ENCODE data around the gene JMJD1C.
"Not testable (repeated sequence)": the region's sequence is repeated elsewhere in the genome, so short reads cannot be mapped to it uniquely, and the experiment has no call there.

The JMJD1C gene

GRCh38 chr10:63153868-63154545 lies 311.8 kb downstream of the JMJD1C start:
- in situ Hi-C loops (cut with MboI; ENCODE audit: low sequenced_read_pairs): not testable (repeated sequence)

- in situ Hi-C loops (cut with MboI; ENCODE audit: low sequenced_read_pairs): no loop called here
These were observed 315.0 kb downstream of the JMJD1C start for GRCh38 chr10:63150745-63151144.

GRCh38 chr10:63146503-63146902 lies 319.3 kb downstream of the JMJD1C start:
- in situ Hi-C loops (cut with MboI; ENCODE audit: low sequenced_read_pairs): no loop called here

- in situ Hi-C loops (cut with MboI; ENCODE audit: low sequenced_read_pairs): no loop called here
These were observed 320.0 kb downstream of the JMJD1C start for GRCh38 chr10:63145782-63146181.

- in situ Hi-C loops (cut with MboI; ENCODE audit: low sequenced_read_pairs): no loop called here
These were observed 321.8 kb downstream of the JMJD1C start for GRCh38 chr10:63143987-63144386.

- in situ Hi-C loops (cut with MboI; ENCODE audit: low sequenced_read_pairs): no loop called here
These were observed 323.6 kb downstream of the JMJD1C start for GRCh38 chr10:63142136-63142535.

GRCh38 chr10:63140077-63140476 lies 325.7 kb downstream of the JMJD1C start:
- in situ Hi-C loops (cut with MboI; ENCODE audit: low sequenced_read_pairs): no loop called here

GRCh38 chr10:63137306-63137705 lies 328.5 kb downstream of the JMJD1C start:
- in situ Hi-C loops (cut with MboI; ENCODE audit: low sequenced_read_pairs): no loop called here

GRCh38 chr10:63133821-63134557 lies 331.8 kb downstream of the JMJD1C start:
- in situ Hi-C loops (cut with MboI; ENCODE audit: low sequenced_read_pairs): no loop called here

- in situ Hi-C loops (cut with MboI; ENCODE audit: low sequenced_read_pairs): no loop called here
These were observed 332.5 kb downstream of the JMJD1C start, which contains the start of gene NRBF2 for GRCh38 chr10:63133056-63133820. NRBF2 (plus strand) TSS chr10:63133328; CDS start chr10:63133471, 143 bp downstream.

GRCh38 chr10:63132651-63133055 lies 333.1 kb downstream of the JMJD1C start:
- in situ Hi-C loops (cut with MboI; ENCODE audit: low sequenced_read_pairs): no loop called here

GRCh38 chr10:63129888-63130287 lies 335.9 kb downstream of the JMJD1C start:
- in situ Hi-C loops (cut with MboI; ENCODE audit: low sequenced_read_pairs): no loop called here

- in situ Hi-C loops (cut with MboI; ENCODE audit: low sequenced_read_pairs): no loop called here
These were observed 337.3 kb downstream of the JMJD1C start for GRCh38 chr10:63128443-63128842.

- in situ Hi-C loops (cut with MboI; ENCODE audit: low sequenced_read_pairs): no loop called here
These were observed 340.3 kb downstream of the JMJD1C start for GRCh38 chr10:63125459-63125858.

- in situ Hi-C loops (cut with MboI; ENCODE audit: low sequenced_read_pairs): no loop called here
These were observed 341.9 kb downstream of the JMJD1C start for GRCh38 chr10:63123727-63124362.

GRCh38 chr10:63120554-63120953 lies 345.2 kb downstream of the JMJD1C start:
- in situ Hi-C loops (cut with MboI; ENCODE audit: low sequenced_read_pairs): no loop called here

GRCh38 chr10:63119041-63119440 lies 346.7 kb downstream of the JMJD1C start:
- in situ Hi-C loops (cut with MboI; ENCODE audit: low sequenced_read_pairs): no loop called here
